ENCODE measurements around the gene XRCC5. TPM values are rescaled to one million over a fixed set of nuclear protein-coding genes. Genes with fewer than 3 reads are reported as not detected.

Gene XRCC5
- total RNA-seq, 1 experiment from 2014 or later, result 618 TPM

DNA sequence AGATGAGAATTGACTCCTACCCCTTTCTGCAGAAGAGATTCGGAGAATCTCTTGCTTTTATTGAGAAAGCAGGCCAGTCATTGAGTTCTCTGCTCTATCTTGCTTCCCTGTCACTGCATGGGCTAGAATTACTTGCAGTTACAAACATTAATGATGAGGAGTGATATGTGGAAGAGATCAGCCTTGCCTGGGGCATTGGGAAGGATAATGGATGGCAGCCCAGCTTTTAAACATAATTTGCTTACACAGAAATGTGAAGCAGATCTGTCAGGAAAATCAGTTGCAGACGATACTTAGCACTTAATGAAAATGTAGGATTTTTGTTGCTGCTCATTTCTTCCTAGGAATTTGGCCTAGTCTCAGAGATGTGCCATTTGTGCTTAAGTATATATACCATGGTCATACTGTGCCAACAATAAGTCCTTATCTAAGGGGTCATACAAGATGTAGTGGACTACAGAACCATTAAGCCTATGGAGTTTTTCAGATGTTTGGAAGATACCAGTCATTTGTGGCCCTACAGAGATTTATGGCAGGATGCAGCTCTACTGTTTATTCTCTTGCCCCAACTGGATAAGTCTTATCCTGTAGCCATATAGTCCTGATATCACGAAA lies 92.7 kb downstream of the XRCC5 start:
- Mint-ChIP-seq H3K27ac (no peak overlapping the region), H3K27me3 (ENCODE audit: low read depth) (no peaks in the 10 kb centered on the region), H3K36me3 (ENCODE audit: insufficient read depth in 1 of 3, low read depth in 3 of 3) (peaks cover 65 to 95% (median 93%) of the 10 kb centered on the region in 3 experiments), H3K4me3 (no peak overlapping the region), H3K4me1 (peaks cover 3 to 7% of the 10 kb centered on the region in 2 experiments; a peak in 2 of 4 replicates), H3K9me3 (no peaks in the 10 kb centered on the region)
- Histone ChIP-seq H3K56ac (ENCODE audit: insufficient read length, low read depth, low read length) (no peak overlapping the region), H3K27me3 (ENCODE audit: insufficient read depth, low read length) (no peaks in the 10 kb centered on the region), H2BK12ac (ENCODE audit: insufficient read length, low read depth, low read length) (no peak overlapping the region), H3K79me1 (ENCODE audit: insufficient read depth, low read depth, low read length, poor library complexity, severe bottlenecking) (no peaks in the 10 kb centered on the region), H3K27ac (ENCODE audit: insufficient read length, low read depth, low read length) (no peak overlapping the region), H3K9ac (ENCODE audit: extremely low read depth, insufficient read length, low read length) (no peak overlapping the region), H3K14ac (ENCODE audit: insufficient read depth, low read length) (no peak overlapping the region), H3T11ph (ENCODE audit: low read length) (no peak overlapping the region), H2BK20ac (ENCODE audit: low read depth, low read length, poor library complexity, severe bottlenecking) (no peak overlapping the region), H2BK120ac (ENCODE audit: low read depth, low read length, poor library complexity, severe bottlenecking) (no peak overlapping the region), H4K91ac (ENCODE audit: insufficient read length, low read depth, low read length) (no peak overlapping the region), H4K5ac (ENCODE audit: insufficient read length, low read depth, low read length) (no peak overlapping the region), H3K18ac (ENCODE audit: insufficient read length, low read depth, low read length) (no peak overlapping the region), H3K4ac (ENCODE audit: low read depth, low read length) (no peak overlapping the region), H3K4me1 (ENCODE audit: insufficient read depth, low read length) (no peaks in the 10 kb centered on the region), H2AK5ac (ENCODE audit: insufficient read length, low read length) (no peak overlapping the region), H3K79me2 (ENCODE audit: insufficient read depth, low read length) (no peaks in the 10 kb centered on the region), H3K23ac (ENCODE audit: insufficient read length, low read depth, low read length) (no peak overlapping the region), H2BK15ac (ENCODE audit: low read depth, low read length) (no peak overlapping the region), H2AFZ (ENCODE audit: low read length) (no peak overlapping the region), H2BK5ac (ENCODE audit: insufficient read length, low read length) (no peak overlapping the region), H3K9me3 (ENCODE audit: control insufficient read depth, low read depth, low read length) (no peaks in the 10 kb centered on the region), H3K4me2 (ENCODE audit: insufficient read depth, insufficient read length, low read length) (no peak overlapping the region), H4K20me1 (ENCODE audit: control insufficient read depth, insufficient read depth, insufficient read length) (no peaks in the 10 kb centered on the region), H4K8ac (replicated peaks; ENCODE audit: insufficient read length, low read depth, low read length) (no peak overlapping the region), H3K23me2 (ENCODE audit: insufficient read length, low read depth, low read length, poor library complexity, severe bottlenecking) (no peaks in the 10 kb centered on the region)
- TF ChIP-seq, protein P1, sequence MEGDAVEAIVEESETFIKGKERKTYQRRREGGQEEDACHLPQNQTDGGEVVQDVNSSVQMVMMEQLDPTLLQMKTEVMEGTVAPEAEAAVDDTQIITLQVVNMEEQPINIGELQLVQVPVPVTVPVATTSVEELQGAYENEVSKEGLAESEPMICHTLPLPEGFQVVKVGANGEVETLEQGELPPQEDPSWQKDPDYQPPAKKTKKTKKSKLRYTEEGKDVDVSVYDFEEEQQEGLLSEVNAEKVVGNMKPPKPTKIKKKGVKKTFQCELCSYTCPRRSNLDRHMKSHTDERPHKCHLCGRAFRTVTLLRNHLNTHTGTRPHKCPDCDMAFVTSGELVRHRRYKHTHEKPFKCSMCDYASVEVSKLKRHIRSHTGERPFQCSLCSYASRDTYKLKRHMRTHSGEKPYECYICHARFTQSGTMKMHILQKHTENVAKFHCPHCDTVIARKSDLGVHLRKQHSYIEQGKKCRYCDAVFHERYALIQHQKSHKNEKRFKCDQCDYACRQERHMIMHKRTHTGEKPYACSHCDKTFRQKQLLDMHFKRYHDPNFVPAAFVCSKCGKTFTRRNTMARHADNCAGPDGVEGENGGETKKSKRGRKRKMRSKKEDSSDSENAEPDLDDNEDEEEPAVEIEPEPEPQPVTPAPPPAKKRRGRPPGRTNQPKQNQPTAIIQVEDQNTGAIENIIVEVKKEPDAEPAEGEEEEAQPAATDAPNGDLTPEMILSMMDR (conservative IDR thresholded peaks at IDR 0.05), result no peak
- DNase-seq, result no peak
- WGBS (ENCODE audit: extremely low coverage, insufficient read length, low lambda C conversion rate), result no CpG with 5 or more reads among the region's 3 CpGs
